ENCODE data around the gene MTFR1L. TPM values are rescaled to one million over a fixed set of nuclear protein-coding genes. Genes with fewer than 3 reads are reported as not detected.

MTFR1L gene
- polyA plus RNA-seq, 2 of the 4 experiments (the other 2 are of a cell fraction): 26.1 TPM

DNA sequence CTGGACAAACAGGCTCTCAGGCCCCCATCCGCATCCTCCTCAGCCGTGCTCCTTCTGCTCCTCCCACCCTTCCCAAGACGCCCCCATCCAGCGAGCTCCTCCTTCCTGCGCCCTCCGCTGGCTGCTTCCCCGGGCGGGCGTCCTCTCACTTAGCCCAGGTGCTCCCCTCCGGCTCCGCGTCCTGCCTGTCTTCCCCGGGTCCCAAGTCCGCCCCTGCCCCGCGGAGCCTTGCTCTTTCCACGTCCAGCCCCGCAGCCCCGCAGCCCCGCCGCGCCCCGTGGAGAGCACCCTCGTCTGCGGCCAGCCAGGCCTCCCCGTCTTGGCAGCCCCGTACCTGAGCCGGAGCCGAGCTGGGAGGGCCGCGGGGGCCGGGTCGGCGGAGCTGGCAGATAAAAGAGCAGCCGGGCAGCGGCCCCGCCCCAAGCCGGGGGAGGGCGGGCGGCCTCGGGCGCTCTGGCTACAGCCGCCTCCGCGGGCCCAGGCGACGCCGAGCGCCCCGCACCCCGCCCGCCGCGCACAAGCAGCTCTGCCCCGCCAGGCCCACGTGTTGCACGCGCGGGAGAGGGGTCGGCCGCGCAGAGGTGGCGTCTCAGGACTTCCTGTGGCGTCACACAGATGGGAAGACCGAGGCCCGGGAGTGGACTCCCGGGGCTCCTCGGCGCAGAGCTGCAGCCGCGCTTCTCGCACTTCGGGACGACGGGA lies 55.6 kb downstream of the MTFR1L start, which contains the start of gene PAQR7:
Gene PAQR7 (minus strand): TSS at position 555 of the 702 bp plus-strand sequence. CDS start 11,869 bp downstream, outside the sequence.
- no peak for TF ChIP-seq CHD2 (IDR thresholded peaks at IDR 0.05; ENCODE audit: low read length, partially characterized antibody)
- TF ChIP-seq POLR2A (IDR thresholded peaks at IDR 0.05; ENCODE audit: low read length): peak; percentile 23; the same call in 1 of the 2 replicates
- no peak for TF ChIP-seq FOSB (CRISPR knock-in tag; IDR thresholded peaks at IDR 0.05)
- TF ChIP-seq E2F6 (IDR thresholded peaks at IDR 0.05; ENCODE audit: borderline replicate concordance, low read depth): peak; percentile 89
- no peak for TF ChIP-seq FOSL2 (IDR thresholded peaks at IDR 0.05)
- TF ChIP-seq FOSL2 (CRISPR knock-in tag; IDR thresholded peaks at IDR 0.05): no peak
- TF ChIP-seq, protein P1, sequence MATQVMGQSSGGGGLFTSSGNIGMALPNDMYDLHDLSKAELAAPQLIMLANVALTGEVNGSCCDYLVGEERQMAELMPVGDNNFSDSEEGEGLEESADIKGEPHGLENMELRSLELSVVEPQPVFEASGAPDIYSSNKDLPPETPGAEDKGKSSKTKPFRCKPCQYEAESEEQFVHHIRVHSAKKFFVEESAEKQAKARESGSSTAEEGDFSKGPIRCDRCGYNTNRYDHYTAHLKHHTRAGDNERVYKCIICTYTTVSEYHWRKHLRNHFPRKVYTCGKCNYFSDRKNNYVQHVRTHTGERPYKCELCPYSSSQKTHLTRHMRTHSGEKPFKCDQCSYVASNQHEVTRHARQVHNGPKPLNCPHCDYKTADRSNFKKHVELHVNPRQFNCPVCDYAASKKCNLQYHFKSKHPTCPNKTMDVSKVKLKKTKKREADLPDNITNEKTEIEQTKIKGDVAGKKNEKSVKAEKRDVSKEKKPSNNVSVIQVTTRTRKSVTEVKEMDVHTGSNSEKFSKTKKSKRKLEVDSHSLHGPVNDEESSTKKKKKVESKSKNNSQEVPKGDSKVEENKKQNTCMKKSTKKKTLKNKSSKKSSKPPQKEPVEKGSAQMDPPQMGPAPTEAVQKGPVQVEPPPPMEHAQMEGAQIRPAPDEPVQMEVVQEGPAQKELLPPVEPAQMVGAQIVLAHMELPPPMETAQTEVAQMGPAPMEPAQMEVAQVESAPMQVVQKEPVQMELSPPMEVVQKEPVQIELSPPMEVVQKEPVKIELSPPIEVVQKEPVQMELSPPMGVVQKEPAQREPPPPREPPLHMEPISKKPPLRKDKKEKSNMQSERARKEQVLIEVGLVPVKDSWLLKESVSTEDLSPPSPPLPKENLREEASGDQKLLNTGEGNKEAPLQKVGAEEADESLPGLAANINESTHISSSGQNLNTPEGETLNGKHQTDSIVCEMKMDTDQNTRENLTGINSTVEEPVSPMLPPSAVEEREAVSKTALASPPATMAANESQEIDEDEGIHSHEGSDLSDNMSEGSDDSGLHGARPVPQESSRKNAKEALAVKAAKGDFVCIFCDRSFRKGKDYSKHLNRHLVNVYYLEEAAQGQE (IDR thresholded peaks at IDR 0.05): no peak
- no peak for TF ChIP-seq NFE2L2 (conservative IDR thresholded peaks at IDR 0.05; ENCODE audit: low read length)
- no peak for TF ChIP-seq ELK1 (IDR thresholded peaks at IDR 0.05; ENCODE audit: low read depth, low read length)
- no peak for TF ChIP-seq KDM5A (IDR thresholded peaks at IDR 0.05)
- no peak for TF ChIP-seq HEYL (CRISPR knock-in tag; IDR thresholded peaks at IDR 0.05)
- TF ChIP-seq JUN (IDR thresholded peaks at IDR 0.05): 0 out of 5 replicates have a peak, but pooled peaks of 1 of the 2 experiments have one; percentile 16
- no peak for TF ChIP-seq ATOH8 (CRISPR knock-in tag; IDR thresholded peaks at IDR 0.05; ENCODE audit: low read depth)
- TF ChIP-seq SMC3 (IDR thresholded peaks at IDR 0.05): no peak
- no peak for TF ChIP-seq CBX8 (IDR thresholded peaks at IDR 0.05)
- TF ChIP-seq HOXB5 (CRISPR knock-in tag; IDR thresholded peaks at IDR 0.05): peak; percentile 58; the same call in 1 of the 2 replicates
- TF ChIP-seq, protein P2, sequence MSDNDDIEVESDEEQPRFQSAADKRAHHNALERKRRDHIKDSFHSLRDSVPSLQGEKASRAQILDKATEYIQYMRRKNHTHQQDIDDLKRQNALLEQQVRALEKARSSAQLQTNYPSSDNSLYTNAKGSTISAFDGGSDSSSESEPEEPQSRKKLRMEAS (IDR thresholded peaks at IDR 0.05): peak; percentile 86
- TF ChIP-seq NR3C1 (IDR thresholded peaks at IDR 0.05): no peak
- no peak for TF ChIP-seq ZNF302 (CRISPR knock-in tag; IDR thresholded peaks at IDR 0.05)
- TF ChIP-seq, protein P3, sequence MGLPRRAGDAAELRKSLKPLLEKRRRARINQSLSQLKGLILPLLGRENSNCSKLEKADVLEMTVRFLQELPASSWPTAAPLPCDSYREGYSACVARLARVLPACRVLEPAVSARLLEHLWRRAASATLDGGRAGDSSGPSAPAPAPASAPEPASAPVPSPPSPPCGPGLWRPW (IDR thresholded peaks at IDR 0.05): no peak
- FAIRE-seq: no peak

More for the DNA sequence above, 55.6 kb downstream of the MTFR1L start, which contains the start of gene PAQR7:
- peak within 1 kb of the TSS; percentile 58 for H3K4me3 ChIP-seq
- DNase-seq (ENCODE audit: low read depth in 1 of 2, low spot score in 1 of 2): peak; percentile 15 to 37
- ChIA-PET CTCF (interaction anchor here (0.6 to 2.1 kb wide), 9 partner anchors 11 to 773 kb away, joined by 3 to 6 read pairs (median 3); no protein-coding TSS in a partner anchor), POLR2A (interaction anchor here (0.8 to 1.3 kb wide), 3 partner anchors 17 to 38 kb away, joined by 3 to 6 read pairs (median 3); no protein-coding TSS in a partner anchor)
- peak within 1 kb of the TSS; percentile 98 for H3K4me2 ChIP-seq
- H3K27ac ChIP-seq: peak within 1 kb of the TSS; percentile 89 to 98
- 26% methylated on average over 13 of the region's 75 CpGs for WGBS (ENCODE audit: missing lambda C conversion rate)
- no peaks in the 10 kb centered on the region for H3K9me3 ChIP-seq
- peaks cover 41% of the 10 kb centered on the region for H3K4me1 ChIP-seq
- peak; percentile 72 to 80 for ATAC-seq
